Stimulated activated memory B cell treated with anti-CD40 and anti-IgM and Interleukin-4, amounts not matched to agents 10 μg/mL and 1 μg/mL and 100 μg/mL, for 72 hours (primary cell): ENCODE data around the gene ZNF883.
"Not testable (repeated sequence)": the region's sequence is repeated elsewhere in the genome, so short reads cannot be mapped to it uniquely, and the experiment has no call there.

ENCODE experiments used
- ATAC-seq: fragments of 150-1000 bp; cut with Tn5 transposase; 2 replicates; pipeline ENCODE4 v1.10.0; 2021
- H3K27ac Mint-ChIP-seq: one replicate; pipeline ENCODE4 v1.8.0; 2022; ENCODE audit warnings: mild to moderate bottlenecking, mixed read lengths
- H3K27me3 Mint-ChIP-seq: one replicate; pipeline ENCODE4 v1.8.0; 2022; ENCODE audit warnings: mixed read lengths
- H3K36me3 Mint-ChIP-seq: one replicate; pipeline ENCODE4 v1.8.0; 2022; ENCODE audit warnings: mixed read lengths
- H3K4me1 Mint-ChIP-seq: one replicate; pipeline ENCODE4 v1.8.0; 2022; ENCODE audit warnings: mixed read lengths
- H3K4me3 Mint-ChIP-seq: one replicate; pipeline ENCODE4 v1.8.0; 2022; ENCODE audit warnings: mild to moderate bottlenecking, moderate library complexity, mixed read lengths
- H3K9me3 Mint-ChIP-seq: one replicate; pipeline ENCODE4 v1.8.0; 2022; ENCODE audit warnings: mixed read lengths

ZNF883 gene

GRCh38 chr9:113011911-113012381 is at the start of gene ZNF883:
Gene ZNF883, minus strand, starts transcription at chr9:113012192.
- H3K27me3 Mint-ChIP-seq: peaks cover 23% of the 10 kb centered on the region
- peaks cover 15% of the 10 kb centered on the region for H3K9me3 Mint-ChIP-seq
- peaks cover 6% of the 10 kb centered on the region for H3K4me1 Mint-ChIP-seq
- H3K36me3 Mint-ChIP-seq: peaks cover 28% of the 10 kb centered on the region
- peak within 1 kb of the TSS; percentile 81 for H3K4me3 Mint-ChIP-seq
- no peak for ATAC-seq
- peak within 1 kb of the TSS; percentile 54 for H3K27ac Mint-ChIP-seq

GRCh38 chr9:113061072-113061850 is 49.3 kb upstream of the ZNF883 start:
- H3K27me3 Mint-ChIP-seq, H3K4me3 Mint-ChIP-seq, H3K9me3 Mint-ChIP-seq, H3K36me3 Mint-ChIP-seq, ATAC-seq, H3K27ac Mint-ChIP-seq, H3K4me1 Mint-ChIP-seq: not testable (repeated sequence)

GRCh38 chr9:113059581-113060284 is 47.7 kb upstream of the ZNF883 start:
- ATAC-seq, H3K4me3 Mint-ChIP-seq, H3K9me3 Mint-ChIP-seq, H3K36me3 Mint-ChIP-seq, H3K27ac Mint-ChIP-seq, H3K4me1 Mint-ChIP-seq, H3K27me3 Mint-ChIP-seq: not testable (repeated sequence)

- Mint-ChIP-seq H3K9me3 (peaks cover 5% of the 10 kb centered on the region), H3K4me3 (no peak overlapping the region), H3K27me3 (no peaks in the 10 kb centered on the region), H3K4me1 (no peaks in the 10 kb centered on the region), H3K36me3 (no peaks in the 10 kb centered on the region), H3K27ac (no peak overlapping the region)
- no peak for ATAC-seq
Observed at GRCh38 chr9:113057193-113057592, 45.2 kb upstream of the ZNF883 start.

GRCh38 chr9:113056191-113057106 is 44.5 kb upstream of the ZNF883 start, which contains the start of gene ZFP37:
Gene ZFP37, minus strand, starts transcription at chr9:113056724. Its CDS starts 36 bp downstream, at chr9:113056688.
- Mint-ChIP-seq H3K27ac (no peak within 1 kb of the TSS), H3K27me3 (no peaks in the 10 kb centered on the region), H3K4me3 (no peak within 1 kb of the TSS), H3K4me1 (no peaks in the 10 kb centered on the region), H3K36me3 (no peaks in the 10 kb centered on the region), H3K9me3 (peaks cover 5% of the 10 kb centered on the region)
- ATAC-seq: peak; percentile 98

GRCh38 chr9:113042884-113043657 is 31.1 kb upstream of the ZNF883 start:
- Mint-ChIP-seq H3K4me1 (no peaks in the 10 kb centered on the region), H3K4me3 (no peak overlapping the region), H3K36me3 (peaks cover 59% of the 10 kb centered on the region), H3K27me3 (no peaks in the 10 kb centered on the region), H3K27ac (no peak overlapping the region), H3K9me3 (peaks cover 29% of the 10 kb centered on the region)
- no peak for ATAC-seq

- ATAC-seq: no peak
- peaks cover 10% of the 10 kb centered on the region for H3K27me3 Mint-ChIP-seq
- H3K27ac Mint-ChIP-seq: no peak overlapping the region
- peaks cover 24% of the 10 kb centered on the region for H3K36me3 Mint-ChIP-seq
- H3K4me3 Mint-ChIP-seq: no peak overlapping the region
- no peaks in the 10 kb centered on the region for H3K4me1 Mint-ChIP-seq
- peaks cover 30% of the 10 kb centered on the region for H3K9me3 Mint-ChIP-seq
Observed at GRCh38 chr9:113026200-113026599, 14.2 kb upstream of the ZNF883 start.

GRCh38 chr9:113018247-113018646 is 6.3 kb upstream of the ZNF883 start:
- Mint-ChIP-seq H3K9me3 (peaks cover 30% of the 10 kb centered on the region), H3K4me1 (no peaks in the 10 kb centered on the region), H3K36me3 (peaks cover 7% of the 10 kb centered on the region), H3K27me3 (peaks cover 10% of the 10 kb centered on the region), H3K4me3 (no peak overlapping the region), H3K27ac (no peak overlapping the region)
- no peak for ATAC-seq

GRCh38 chr9:113012492-113012891 is 500 bp upstream of the ZNF883 start:
- Mint-ChIP-seq H3K9me3 (peaks cover 15% of the 10 kb centered on the region), H3K4me1 (peaks cover 6% of the 10 kb centered on the region), H3K36me3 (peaks cover 28% of the 10 kb centered on the region), H3K27ac (no peak overlapping the region), H3K27me3 (peaks cover 23% of the 10 kb centered on the region), H3K4me3 (peak overlapping the region; percentile 81)
- ATAC-seq: no peak

GRCh38 chr9:113005777-113006176 is 6.2 kb downstream of the ZNF883 start:
- Mint-ChIP-seq H3K27ac (no peak overlapping the region), H3K4me3 (no peak overlapping the region), H3K36me3 (peaks cover 39% of the 10 kb centered on the region), H3K27me3 (peaks cover 8% of the 10 kb centered on the region), H3K4me1 (no peaks in the 10 kb centered on the region), H3K9me3 (peaks cover 29% of the 10 kb centered on the region)
- no peak for ATAC-seq

GRCh38 chr9:112997236-112997941 is 14.6 kb downstream of the ZNF883 start:
- H3K36me3 Mint-ChIP-seq: peaks cover 42% of the 10 kb centered on the region

GRCh38 chr9:112971415-112971814 is 40.6 kb downstream of the ZNF883 start:
- H3K9me3 Mint-ChIP-seq: peaks cover 3% of the 10 kb centered on the region
- H3K27me3 Mint-ChIP-seq: peaks cover 35% of the 10 kb centered on the region
- H3K27ac Mint-ChIP-seq: no peak overlapping the region
- no peak for ATAC-seq
- no peak overlapping the region for H3K4me3 Mint-ChIP-seq
- H3K4me1 Mint-ChIP-seq: no peaks in the 10 kb centered on the region
- H3K36me3 Mint-ChIP-seq: no peaks in the 10 kb centered on the region

More at GRCh38 chr9:112997236-112997941, 14.6 kb downstream of the ZNF883 start:
- ATAC-seq: no peak
- Mint-ChIP-seq H3K27me3 (no peaks in the 10 kb centered on the region), H3K4me1 (no peaks in the 10 kb centered on the region), H3K9me3 (peaks cover 47% of the 10 kb centered on the region), H3K27ac (no peak overlapping the region), H3K4me3 (no peak overlapping the region)

GRCh38 chr9:112970939-112971338 is 41.1 kb downstream of the ZNF883 start:
- Mint-ChIP-seq H3K36me3 (no peaks in the 10 kb centered on the region), H3K4me1 (no peaks in the 10 kb centered on the region), H3K27ac (no peak overlapping the region), H3K4me3 (no peak overlapping the region), H3K27me3 (peaks cover 35% of the 10 kb centered on the region), H3K9me3 (peaks cover 3% of the 10 kb centered on the region)
- no peak for ATAC-seq

GRCh38 chr9:112969730-112970129 is 42.3 kb downstream of the ZNF883 start:
- no peak overlapping the region for H3K27ac Mint-ChIP-seq
- H3K9me3 Mint-ChIP-seq: no peaks in the 10 kb centered on the region
- no peak overlapping the region for H3K4me3 Mint-ChIP-seq
- H3K36me3 Mint-ChIP-seq: no peaks in the 10 kb centered on the region
- no peaks in the 10 kb centered on the region for H3K4me1 Mint-ChIP-seq
- ATAC-seq: no peak
- H3K27me3 Mint-ChIP-seq: peaks cover 46% of the 10 kb centered on the region
